Measurements from ENCODE around the gene KCNG2.

The KCNG2 gene

DNA sequence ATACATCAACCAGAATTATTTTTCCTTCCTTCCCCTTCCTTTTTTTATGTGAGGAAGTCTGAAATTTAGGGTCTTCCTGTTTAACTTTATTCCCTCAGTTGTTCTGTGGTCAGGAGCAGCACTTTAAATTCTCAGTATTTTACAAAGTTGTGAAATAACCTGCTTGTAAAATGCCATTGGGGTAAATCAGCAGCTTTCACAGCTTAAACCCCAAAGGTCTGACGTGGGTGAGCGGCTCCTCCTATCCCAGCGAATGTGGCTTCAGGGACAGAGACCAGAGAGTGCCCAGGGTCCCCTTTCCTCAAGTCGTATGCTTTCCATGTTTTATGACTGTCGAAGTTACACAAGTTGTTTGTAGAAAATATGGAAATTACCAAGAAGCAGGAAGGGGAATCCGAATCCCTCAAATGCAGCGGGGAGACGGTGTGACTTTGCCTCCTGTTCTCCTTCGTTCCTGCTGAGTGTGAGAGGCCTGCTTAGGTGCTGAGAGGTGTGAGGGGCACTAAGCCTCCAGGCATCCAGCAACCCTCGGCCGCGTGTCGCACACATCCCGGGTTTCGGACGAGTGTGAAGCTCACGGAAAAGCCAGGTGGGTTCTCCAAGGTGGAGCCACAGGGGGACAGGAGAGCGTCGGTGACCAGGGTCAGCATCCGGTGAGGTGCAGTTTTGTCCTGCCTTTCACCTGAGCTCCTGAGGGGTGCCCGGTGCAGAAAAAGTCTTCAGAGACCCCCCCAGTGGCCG lies 10.8 kb upstream of the KCNG2 start:
- Histone ChIP-seq H3K36me3 (ENCODE audit: control insufficient read depth, insufficient read depth, low read length) (no peaks in the 10 kb centered on the region), H3K27me3 (ENCODE audit: control insufficient read depth, insufficient read depth, low read length) (peaks cover 43% of the 10 kb centered on the region), H3K9me3 (ENCODE audit: control insufficient read depth, insufficient read depth, low read length) (no peaks in the 10 kb centered on the region), H3K9ac (ENCODE audit: low read depth, low read length) (no peak overlapping the region), H3K4me1 (ENCODE audit: control insufficient read depth, insufficient read depth, low read length) (no peaks in the 10 kb centered on the region), H3K4me3 (ENCODE audit: low read depth, low read length) (no peak overlapping the region), H3K27ac (ENCODE audit: low read depth, low read length) (no peak overlapping the region)

DNA sequence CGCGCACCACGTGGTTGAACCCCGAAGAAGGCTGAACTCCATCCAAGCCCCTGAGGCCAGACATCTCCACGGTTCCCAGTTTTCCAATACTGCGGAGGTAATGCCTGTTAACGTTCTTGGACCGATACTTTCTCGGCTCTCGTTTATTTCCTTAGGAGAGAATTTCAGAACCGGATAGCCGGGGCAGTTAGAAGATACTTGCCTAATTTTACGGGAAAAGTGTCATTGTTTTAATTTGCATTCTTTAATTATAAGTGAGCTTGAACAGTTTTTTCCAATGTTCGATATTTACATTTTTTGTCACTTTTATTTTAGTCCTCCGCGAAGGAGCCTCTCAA lies 10.2 kb upstream of the KCNG2 start:
- peaks cover 43% of the 10 kb centered on the region for H3K27me3 ChIP-seq (ENCODE audit: control insufficient read depth, insufficient read depth, low read length)
- no peaks in the 10 kb centered on the region for H3K9me3 ChIP-seq (ENCODE audit: control insufficient read depth, insufficient read depth, low read length)
- no peaks in the 10 kb centered on the region for H3K4me1 ChIP-seq (ENCODE audit: control insufficient read depth, insufficient read depth, low read length)
- no peak overlapping the region for H3K4me3 ChIP-seq (ENCODE audit: low read depth, low read length)
- H3K9ac ChIP-seq (ENCODE audit: low read depth, low read length) = no peak overlapping the region
- H3K36me3 ChIP-seq (ENCODE audit: control insufficient read depth, insufficient read depth, low read length) = no peaks in the 10 kb centered on the region
- H3K27ac ChIP-seq (ENCODE audit: low read depth, low read length) = no peak overlapping the region

DNA sequence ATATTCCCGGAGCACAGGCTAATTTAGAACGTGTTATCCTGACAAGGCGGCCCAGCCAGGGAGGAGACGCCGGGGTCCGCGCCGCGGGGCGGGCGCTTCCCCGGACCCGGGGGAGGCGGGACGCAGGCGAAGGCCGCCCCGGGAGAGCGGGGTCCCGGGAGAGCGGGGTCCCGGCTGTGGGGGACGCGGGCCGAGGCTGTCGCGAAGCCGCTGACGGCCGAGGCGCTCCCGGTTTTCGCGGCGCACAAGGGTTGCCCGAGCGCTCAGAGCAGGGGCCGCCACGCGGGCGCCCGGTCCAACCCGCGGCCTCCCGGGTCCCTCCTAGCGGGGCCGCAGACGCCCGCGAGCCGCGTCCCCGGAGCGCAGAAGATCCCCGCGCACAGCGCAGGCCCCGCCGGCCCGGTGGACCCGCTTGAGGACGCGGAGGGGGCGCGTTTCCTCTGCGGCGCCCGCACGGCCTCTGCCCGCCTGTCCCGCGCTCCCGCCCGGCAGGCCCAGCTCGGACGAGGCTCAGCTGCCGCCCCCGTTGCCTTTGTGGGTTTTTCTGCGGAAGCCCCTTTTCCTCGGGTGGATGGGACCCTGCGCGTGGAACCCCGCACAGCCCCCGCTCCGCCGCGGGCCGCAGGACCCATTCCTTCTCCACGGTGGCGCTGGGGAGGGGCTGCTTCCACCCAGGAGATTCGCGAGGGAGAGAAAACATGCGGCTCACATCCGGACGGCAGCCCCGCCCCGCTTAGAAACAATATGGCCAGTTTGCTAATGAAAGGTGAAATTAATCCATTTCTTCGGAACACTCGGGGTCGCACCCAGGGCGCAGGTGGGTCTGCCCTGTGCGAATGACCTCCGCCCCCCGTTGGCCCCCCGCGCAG lies 9.6 kb upstream of the KCNG2 start:
- Histone ChIP-seq H3K9ac (ENCODE audit: low read depth, low read length) (no peak overlapping the region; the same call in 1 of the 2 replicates), H3K27me3 (ENCODE audit: control insufficient read depth, insufficient read depth, low read length) (peaks cover 43% of the 10 kb centered on the region), H3K36me3 (ENCODE audit: control insufficient read depth, insufficient read depth, low read length) (no peaks in the 10 kb centered on the region), H3K4me3 (ENCODE audit: low read depth, low read length) (peak overlapping the region; percentile 52), H3K27ac (ENCODE audit: low read depth, low read length) (no peak overlapping the region), H3K4me1 (ENCODE audit: control insufficient read depth, insufficient read depth, low read length) (no peaks in the 10 kb centered on the region), H3K9me3 (ENCODE audit: control insufficient read depth, insufficient read depth, low read length) (no peaks in the 10 kb centered on the region)

DNA sequence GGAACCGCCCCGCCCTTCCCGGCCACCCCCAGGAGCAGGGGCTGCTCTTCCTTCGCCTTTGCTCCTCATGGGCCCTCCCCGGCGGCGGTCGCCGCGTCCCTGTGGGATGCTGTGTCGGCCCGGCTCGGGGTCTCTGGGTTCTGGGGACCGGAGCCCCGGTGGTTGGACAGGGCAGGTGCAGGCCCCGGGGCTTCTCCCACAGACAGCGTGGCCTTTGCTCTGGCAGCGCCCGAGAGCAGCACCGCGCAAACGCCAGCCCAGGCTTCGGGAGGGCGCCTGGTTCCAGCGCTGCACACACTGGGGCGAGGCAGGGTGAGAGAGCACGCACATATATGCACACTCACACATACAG lies 9.0 kb upstream of the KCNG2 start:
- H3K4me3 ChIP-seq (ENCODE audit: low read depth, low read length) = no peak overlapping the region; the same call in 1 of the 2 replicates
- H3K9ac ChIP-seq (ENCODE audit: low read depth, low read length) = no peak overlapping the region
- no peaks in the 10 kb centered on the region for H3K36me3 ChIP-seq (ENCODE audit: control insufficient read depth, insufficient read depth, low read length)
- H3K9me3 ChIP-seq (ENCODE audit: control insufficient read depth, insufficient read depth, low read length) = no peaks in the 10 kb centered on the region
- H3K27me3 ChIP-seq (ENCODE audit: control insufficient read depth, insufficient read depth, low read length) = peaks cover 43% of the 10 kb centered on the region
- H3K4me1 ChIP-seq (ENCODE audit: control insufficient read depth, insufficient read depth, low read length) = no peaks in the 10 kb centered on the region
- H3K27ac ChIP-seq (ENCODE audit: low read depth, low read length) = no peak overlapping the region

DNA sequence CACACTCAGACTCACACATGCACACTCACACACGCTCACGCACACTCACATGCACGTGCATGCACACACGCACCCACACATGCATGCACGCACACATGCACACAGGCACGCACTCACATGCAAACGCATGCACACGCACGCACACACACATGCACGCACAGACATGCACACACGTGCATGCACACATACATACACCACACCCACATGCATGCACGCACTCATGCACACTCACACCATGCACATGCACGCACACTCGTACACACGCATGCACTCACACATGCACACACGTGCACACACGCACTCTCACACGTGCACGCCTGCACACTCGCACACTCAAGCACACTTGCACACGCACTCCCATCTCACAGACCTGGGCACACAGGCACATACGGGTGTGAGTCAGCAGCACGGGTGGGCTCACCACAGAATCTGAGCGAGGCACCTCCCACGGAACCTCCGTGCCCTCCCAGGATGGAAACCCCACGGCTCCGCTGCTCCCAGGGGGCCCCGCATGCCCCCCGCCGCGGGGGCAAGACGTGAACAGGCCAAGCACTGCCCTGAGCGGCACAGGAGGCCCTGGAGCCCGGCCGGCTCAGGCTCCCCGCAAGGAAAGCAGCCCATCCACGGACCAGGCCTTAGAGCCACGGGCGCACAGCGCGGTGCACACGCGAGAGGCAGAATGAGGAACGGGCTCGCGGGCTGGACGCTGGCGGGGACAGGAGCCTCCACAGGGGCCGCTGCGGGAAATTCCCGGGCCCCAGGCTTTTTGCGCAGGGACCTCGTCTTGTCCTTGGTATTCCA lies 8.4 kb upstream of the KCNG2 start:
- H3K4me3 ChIP-seq (ENCODE audit: low read depth, low read length) = no peak overlapping the region
- no peak overlapping the region for H3K9ac ChIP-seq (ENCODE audit: low read depth, low read length)
- H3K4me1 ChIP-seq (ENCODE audit: control insufficient read depth, insufficient read depth, low read length) = no peaks in the 10 kb centered on the region
- H3K9me3 ChIP-seq (ENCODE audit: control insufficient read depth, insufficient read depth, low read length) = no peaks in the 10 kb centered on the region
- H3K27me3 ChIP-seq (ENCODE audit: control insufficient read depth, insufficient read depth, low read length) = peaks cover 43% of the 10 kb centered on the region
- no peak overlapping the region for H3K27ac ChIP-seq (ENCODE audit: low read depth, low read length)
- no peaks in the 10 kb centered on the region for H3K36me3 ChIP-seq (ENCODE audit: control insufficient read depth, insufficient read depth, low read length)

DNA sequence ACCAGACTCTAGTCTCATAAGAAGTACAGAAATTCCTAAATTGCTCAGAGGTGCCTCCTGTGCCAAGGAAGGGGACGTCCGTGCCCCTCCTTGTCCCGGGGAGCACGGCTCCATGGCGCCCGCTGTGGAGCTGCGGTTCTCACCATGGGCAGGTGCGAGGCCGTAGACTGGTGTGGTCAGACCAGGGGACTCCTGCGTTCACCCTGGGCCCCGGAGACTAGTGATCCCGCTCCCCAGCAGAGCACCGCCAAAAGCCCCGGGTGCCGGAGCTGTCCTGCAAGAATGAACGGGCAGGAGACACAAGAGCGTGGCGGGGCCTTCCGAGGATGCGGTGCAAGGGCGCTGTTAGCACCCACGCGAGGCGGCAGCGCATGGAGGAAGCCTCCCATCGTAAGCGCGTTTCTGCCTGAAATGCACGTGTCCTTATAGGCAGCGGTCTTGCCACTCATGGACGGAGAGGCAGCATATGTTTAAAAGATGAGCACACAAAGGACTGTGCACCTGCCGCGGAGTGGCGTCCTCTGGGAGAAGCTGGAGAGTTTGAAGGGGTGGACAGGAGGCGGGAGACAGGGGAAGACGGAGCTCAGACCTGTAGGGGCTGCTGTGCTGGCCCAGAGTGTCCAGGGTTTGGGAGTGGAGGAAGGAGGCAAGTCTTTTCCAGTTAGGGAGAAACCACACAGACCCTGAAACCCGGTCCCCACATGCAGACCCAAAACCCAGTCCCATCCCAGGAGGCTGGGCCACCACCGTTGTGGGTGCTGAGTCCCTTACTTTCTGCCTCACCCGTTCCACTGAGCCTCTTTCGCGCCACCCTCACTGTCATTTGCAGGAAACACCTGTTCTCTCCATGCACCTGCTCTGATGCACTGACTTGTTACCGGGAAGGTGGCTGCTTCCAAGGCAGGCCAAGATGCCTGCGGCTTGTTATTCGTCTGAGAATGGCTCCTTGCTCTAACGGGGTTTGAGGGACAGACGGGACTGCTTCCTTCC lies 7.5 kb upstream of the KCNG2 start:
- H3K9ac ChIP-seq (ENCODE audit: low read depth, low read length) = no peak overlapping the region
- H3K4me1 ChIP-seq (ENCODE audit: control insufficient read depth, insufficient read depth, low read length) = no peaks in the 10 kb centered on the region
- H3K27me3 ChIP-seq (ENCODE audit: control insufficient read depth, insufficient read depth, low read length) = peaks cover 43% of the 10 kb centered on the region
- H3K9me3 ChIP-seq (ENCODE audit: control insufficient read depth, insufficient read depth, low read length) = no peaks in the 10 kb centered on the region
- no peak overlapping the region for H3K27ac ChIP-seq (ENCODE audit: low read depth, low read length)
- no peak overlapping the region for H3K4me3 ChIP-seq (ENCODE audit: low read depth, low read length)
- no peaks in the 10 kb centered on the region for H3K36me3 ChIP-seq (ENCODE audit: control insufficient read depth, insufficient read depth, low read length)

DNA sequence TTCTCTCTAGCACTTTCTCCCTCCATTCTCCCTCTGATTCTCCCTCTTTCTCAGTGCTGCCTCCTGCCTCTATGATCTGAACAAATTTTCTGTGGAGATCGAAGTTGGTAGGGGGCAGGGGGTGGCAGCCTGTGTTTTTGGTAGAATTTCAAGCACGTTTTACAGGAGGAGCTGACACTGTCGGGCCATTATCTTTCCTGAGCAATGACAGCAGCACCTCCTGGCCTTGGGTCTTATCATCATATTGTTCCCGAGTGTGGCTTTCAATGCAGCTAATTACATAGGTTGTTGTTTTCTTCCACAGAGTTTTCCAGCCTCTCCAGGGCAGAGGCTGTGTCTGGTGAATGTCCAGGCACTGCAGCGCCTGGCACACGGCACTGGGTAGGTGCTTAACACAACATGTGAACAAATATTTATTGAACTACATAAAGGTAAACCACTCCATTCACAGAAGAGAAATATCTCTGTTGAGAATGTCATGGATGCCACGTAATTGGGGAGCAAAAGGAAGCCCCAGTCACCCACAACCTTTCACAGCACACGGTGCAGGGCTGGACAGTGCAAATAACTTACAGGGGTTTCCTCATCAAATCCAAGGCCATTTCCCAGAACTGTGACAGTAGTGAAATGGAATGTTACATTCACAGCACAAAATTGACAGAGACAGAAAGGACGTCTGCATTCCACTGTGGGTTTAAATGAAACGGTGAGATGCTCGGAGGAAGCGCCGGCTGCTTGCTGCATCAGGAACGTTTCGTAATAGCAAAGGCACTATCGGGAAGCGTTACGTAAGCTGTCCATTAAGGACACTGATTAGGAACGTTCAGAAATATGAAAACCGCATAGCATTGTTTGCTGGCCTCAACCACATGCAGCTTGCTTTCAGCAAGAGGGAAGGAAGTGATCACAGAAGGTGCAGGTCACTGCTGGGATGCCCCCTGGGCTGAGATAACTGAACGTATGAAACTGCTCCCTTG lies 6.5 kb upstream of the KCNG2 start:
- no peaks in the 10 kb centered on the region for H3K36me3 ChIP-seq (ENCODE audit: control insufficient read depth, insufficient read depth, low read length)
- H3K27ac ChIP-seq (ENCODE audit: low read depth, low read length) = no peak overlapping the region
- H3K4me3 ChIP-seq (ENCODE audit: low read depth, low read length) = no peak overlapping the region
- H3K9ac ChIP-seq (ENCODE audit: low read depth, low read length) = no peak overlapping the region
- H3K9me3 ChIP-seq (ENCODE audit: control insufficient read depth, insufficient read depth, low read length) = no peaks in the 10 kb centered on the region
- no peaks in the 10 kb centered on the region for H3K4me1 ChIP-seq (ENCODE audit: control insufficient read depth, insufficient read depth, low read length)
- H3K27me3 ChIP-seq (ENCODE audit: control insufficient read depth, insufficient read depth, low read length) = peaks cover 41% of the 10 kb centered on the region

DNA sequence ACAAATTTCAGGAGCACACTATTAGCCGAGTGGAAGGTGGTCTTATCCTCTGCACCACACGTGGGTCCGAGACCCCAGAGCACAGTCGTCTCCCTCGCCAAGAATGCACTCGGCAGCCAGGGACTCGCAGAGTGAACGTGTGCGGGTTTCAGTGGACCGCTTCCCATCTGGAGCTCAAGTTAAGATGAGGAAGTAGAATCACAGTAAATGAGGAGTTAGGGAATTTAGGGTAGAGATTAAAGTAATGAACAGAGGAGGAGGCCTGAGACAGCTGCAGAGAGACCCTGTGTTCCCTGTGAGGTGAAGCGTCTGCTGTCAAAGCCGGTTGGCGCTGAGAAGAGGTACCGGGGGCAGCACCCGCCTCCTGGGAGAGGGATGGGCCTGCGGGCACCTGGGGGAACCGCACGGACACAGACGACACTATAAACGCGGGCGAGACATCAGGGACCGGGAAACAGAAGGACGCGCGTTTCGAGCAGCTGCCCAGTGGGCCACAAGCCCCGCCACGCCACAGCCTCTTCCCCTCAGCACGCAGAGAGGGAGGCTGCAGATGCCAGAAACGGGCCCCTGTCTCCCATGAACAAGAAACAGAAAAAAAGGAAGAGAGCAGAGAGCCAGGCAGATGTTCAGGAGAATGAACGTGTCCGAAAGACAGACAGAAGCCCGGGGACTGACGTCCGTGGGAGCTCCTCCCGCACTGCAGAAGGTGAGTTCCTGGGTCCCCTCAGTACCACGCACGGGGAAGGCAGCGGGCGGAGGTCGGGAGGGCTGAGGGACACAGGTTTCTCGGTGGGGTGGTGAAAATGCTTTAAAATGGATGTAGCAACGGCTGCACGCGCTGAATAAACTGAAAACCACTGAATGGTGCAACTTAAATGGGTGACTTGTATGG lies 5.4 kb upstream of the KCNG2 start:
- Histone ChIP-seq H3K9me3 (ENCODE audit: control insufficient read depth, insufficient read depth, low read length) (no peaks in the 10 kb centered on the region), H3K27me3 (ENCODE audit: control insufficient read depth, insufficient read depth, low read length) (peaks cover 41% of the 10 kb centered on the region), H3K4me1 (ENCODE audit: control insufficient read depth, insufficient read depth, low read length) (no peaks in the 10 kb centered on the region), H3K27ac (ENCODE audit: low read depth, low read length) (no peak overlapping the region), H3K36me3 (ENCODE audit: control insufficient read depth, insufficient read depth, low read length) (no peaks in the 10 kb centered on the region), H3K9ac (ENCODE audit: low read depth, low read length) (no peak overlapping the region), H3K4me3 (ENCODE audit: low read depth, low read length) (no peak overlapping the region)

DNA sequence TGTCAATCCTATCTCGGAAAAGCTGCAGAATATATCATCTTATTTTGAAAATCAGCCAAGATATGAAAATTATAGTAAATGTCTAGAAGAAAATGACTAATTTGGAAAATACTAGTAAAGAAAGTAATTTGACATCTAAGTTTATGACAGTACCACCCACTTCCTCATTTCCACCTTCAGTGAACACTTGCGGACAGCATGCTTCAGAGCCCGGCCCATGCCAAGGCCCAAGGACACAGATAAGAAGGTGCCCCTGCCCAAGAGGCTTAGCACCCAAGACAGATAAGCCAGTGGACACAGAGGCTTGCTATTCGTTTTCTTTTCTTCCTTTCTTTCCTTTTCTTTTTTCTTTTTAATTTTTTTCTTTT lies 4.8 kb upstream of the KCNG2 start:
- no peaks in the 10 kb centered on the region for H3K4me1 ChIP-seq (ENCODE audit: control insufficient read depth, insufficient read depth, low read length)
- H3K9ac ChIP-seq (ENCODE audit: low read depth, low read length) = no peak overlapping the region
- peaks cover 39% of the 10 kb centered on the region for H3K27me3 ChIP-seq (ENCODE audit: control insufficient read depth, insufficient read depth, low read length)
- H3K4me3 ChIP-seq (ENCODE audit: low read depth, low read length) = no peak overlapping the region
- H3K27ac ChIP-seq (ENCODE audit: low read depth, low read length) = no peak overlapping the region
- no peaks in the 10 kb centered on the region for H3K36me3 ChIP-seq (ENCODE audit: control insufficient read depth, insufficient read depth, low read length)
- no peaks in the 10 kb centered on the region for H3K9me3 ChIP-seq (ENCODE audit: control insufficient read depth, insufficient read depth, low read length)

All from HUES48 (cell line).